GM18858 (cell line): ENCODE measurements around the gene SLC45A1.

Experiments used
- ATAC-seq: cut with Tn5 transposase; IDR thresholded peaks from one replicate; pipeline ENCODE4 v1.9.1; 2021; ENCODE audit not compliant: unreplicated experiment

SLC45A1 gene

GRCh38 chr1:8334106-8334851 is 16.4 kb downstream of the SLC45A1 start:
- no peak for ATAC-seq

GRCh38 chr1:8335246-8335645 is 17.3 kb downstream of the SLC45A1 start:
- no peak for ATAC-seq

- ATAC-seq: no peak
These were observed 20.0 kb downstream of the SLC45A1 start for GRCh38 chr1:8337776-8338525.

- ATAC-seq: no peak
These were observed 20.8 kb downstream of the SLC45A1 start for GRCh38 chr1:8338526-8339202.

- ATAC-seq: no peak
These were observed 21.3 kb downstream of the SLC45A1 start for GRCh38 chr1:8339203-8339600.

GRCh38 chr1:8340448-8340847 is 22.5 kb downstream of the SLC45A1 start:
- no peak for ATAC-seq

- ATAC-seq: no peak
These were observed 24.4 kb downstream of the SLC45A1 start for GRCh38 chr1:8342325-8342724.

GRCh38 chr1:8343044-8343443 is 25.1 kb downstream of the SLC45A1 start:
- no peak for ATAC-seq

- no peak for ATAC-seq
These were observed 25.6 kb downstream of the SLC45A1 start for GRCh38 chr1:8343464-8344001.

- ATAC-seq: no peak
These were observed 27.1 kb downstream of the SLC45A1 start for GRCh38 chr1:8344893-8345507.

- ATAC-seq: no peak
These were observed 27.9 kb downstream of the SLC45A1 start for GRCh38 chr1:8345621-8346415.

GRCh38 chr1:8347635-8348034 is 29.7 kb downstream of the SLC45A1 start:
- no peak for ATAC-seq

GRCh38 chr1:8348047-8348776 is 30.3 kb downstream of the SLC45A1 start:
- ATAC-seq: no peak

- no peak for ATAC-seq
These were observed 31.0 kb downstream of the SLC45A1 start for GRCh38 chr1:8348777-8349472.

GRCh38 chr1:8349473-8349865 is 31.6 kb downstream of the SLC45A1 start:
- no peak for ATAC-seq

GRCh38 chr1:8349961-8350360 is 32.0 kb downstream of the SLC45A1 start:
- ATAC-seq: no peak

GRCh38 chr1:8350914-8351684 is 33.2 kb downstream of the SLC45A1 start:
- ATAC-seq: no peak

GRCh38 chr1:8351693-8352470 is 34.0 kb downstream of the SLC45A1 start:
- ATAC-seq: no peak
